Activated CD8-positive, alpha-beta T cell treated with anti-CD3 and anti-CD28 coated beads for 36 hours (primary cell): ENCODE measurements around the gene C4B. TPM values are rescaled to one million over a fixed set of nuclear protein-coding genes. Genes with fewer than 3 reads are reported as not detected.
"Not testable (repeated sequence)": the region's sequence is repeated elsewhere in the genome, so short reads cannot be mapped to it uniquely, and the experiment has no call there.

Experiments used
- ATAC-seq: fragments of 200-7000 bp; cut with Tn5 transposase; one replicate; pipeline ENCODE4 v1.10.0; 2021; ENCODE audit warnings: mild to moderate bottlenecking, moderate library complexity
- CTCF ChIA-PET: fragments of 350-600 bp; sonication (Branson Sonifier 250); formaldehyde crosslinking; loops from one replicate; lab custom pipeline; 2021; ENCODE audit warnings: antibody characterized with exemption; lab: Charles Lee
- POLR2A ChIA-PET: fragments of 350-600 bp; sonication (Branson Sonifier 250); formaldehyde crosslinking; loops from one replicate; lab custom pipeline; 2021; ENCODE audit warnings: antibody characterized with exemption; lab: Charles Lee
- DNase-seq: peaks from one replicate; pipeline ENCODE4 v3.0.0-alpha.2; 2020
- H3K27ac Mint-ChIP-seq: one replicate; pipeline ENCODE4 v1.8.0; 2021; ENCODE audit warnings: mild to moderate bottlenecking, mixed read lengths
- H3K27me3 Mint-ChIP-seq: one replicate; pipeline ENCODE4 v1.8.0; 2021; ENCODE audit warnings: mixed read lengths
- H3K36me3 Mint-ChIP-seq: one replicate; pipeline ENCODE4 v1.8.0; 2021; ENCODE audit warnings: low read depth, mixed read lengths
- H3K4me1 Mint-ChIP-seq: one replicate; pipeline ENCODE4 v1.8.0; 2021; ENCODE audit warnings: low read depth, mixed read lengths
- H3K4me3 Mint-ChIP-seq: one replicate; pipeline ENCODE4 v1.8.0; 2021; ENCODE audit warnings: mild to moderate bottlenecking, moderate library complexity, mixed read lengths
- H3K9me3 Mint-ChIP-seq: one replicate; pipeline ENCODE4 v1.8.0; 2021; ENCODE audit warnings: mixed read lengths
- intact Hi-C: fragments of 100-400 bp; cut with micrococcal nuclease; formaldehyde crosslinking; loops from one replicate; pipeline ENCODE4 v1.10.0; 2022
- total RNA-seq, 2 experiments: library from RNA; stranded (reverse); gene quantifications; one replicate each; pipeline ENCODE4 v1.2.3, GENCODE V29; 2021
- TF ChIP-seq, protein P1 (sequence below): fragments of 200-600 bp; IDR thresholded peaks from one replicate; pipeline ENCODE4 v1.8.0; 2022; ENCODE audit warnings: antibody characterized with exemption, mild to moderate bottlenecking

The C4B gene
- total RNA-seq, 2 experiments from 2014 or later, result 2.7 to 3.3 TPM

DNA sequence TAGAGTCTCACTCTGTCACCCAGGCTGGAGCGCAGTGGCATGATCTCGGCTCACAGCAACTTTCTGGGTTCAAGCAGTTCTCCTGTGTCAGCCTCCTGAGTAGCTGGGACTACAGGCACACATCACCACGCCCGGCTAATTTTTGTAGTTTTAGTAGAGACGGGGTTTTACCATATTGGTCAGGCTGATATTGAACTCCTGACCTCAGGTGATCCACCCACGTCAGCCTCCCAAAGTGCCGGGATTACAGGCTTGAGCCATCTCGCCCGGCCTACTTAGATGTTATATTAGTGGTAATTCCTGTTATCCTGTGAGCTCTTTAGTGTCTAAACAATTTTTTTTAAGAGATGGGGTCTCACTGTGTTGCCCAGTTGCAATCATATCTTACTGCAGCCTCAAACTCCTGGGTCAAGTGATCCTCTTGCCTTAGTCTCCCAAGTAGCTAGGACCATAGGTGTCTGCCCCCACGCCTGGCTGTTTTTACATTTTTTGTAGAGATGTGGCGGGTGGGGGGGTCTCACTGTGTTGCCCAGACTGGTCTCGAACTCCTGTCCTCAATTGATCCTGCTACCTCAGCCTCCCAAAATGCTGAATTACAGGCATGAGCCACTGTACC lies 36.7 kb upstream of the C4B start:
- ChIA-PET CTCF (interaction anchor here (1.8 kb wide), 1 partner anchor 26 kb away, joined by 7 read pairs; no protein-coding TSS in a partner anchor), POLR2A (interaction anchor here (0.8 kb wide), 1 partner anchor 19 kb away, joined by 3 read pairs; the partner anchor contains the start of genes NELFE and SKIC2)
- DNase-seq (no peak), ATAC-seq (no peak)
- TF ChIP-seq, protein P1, sequence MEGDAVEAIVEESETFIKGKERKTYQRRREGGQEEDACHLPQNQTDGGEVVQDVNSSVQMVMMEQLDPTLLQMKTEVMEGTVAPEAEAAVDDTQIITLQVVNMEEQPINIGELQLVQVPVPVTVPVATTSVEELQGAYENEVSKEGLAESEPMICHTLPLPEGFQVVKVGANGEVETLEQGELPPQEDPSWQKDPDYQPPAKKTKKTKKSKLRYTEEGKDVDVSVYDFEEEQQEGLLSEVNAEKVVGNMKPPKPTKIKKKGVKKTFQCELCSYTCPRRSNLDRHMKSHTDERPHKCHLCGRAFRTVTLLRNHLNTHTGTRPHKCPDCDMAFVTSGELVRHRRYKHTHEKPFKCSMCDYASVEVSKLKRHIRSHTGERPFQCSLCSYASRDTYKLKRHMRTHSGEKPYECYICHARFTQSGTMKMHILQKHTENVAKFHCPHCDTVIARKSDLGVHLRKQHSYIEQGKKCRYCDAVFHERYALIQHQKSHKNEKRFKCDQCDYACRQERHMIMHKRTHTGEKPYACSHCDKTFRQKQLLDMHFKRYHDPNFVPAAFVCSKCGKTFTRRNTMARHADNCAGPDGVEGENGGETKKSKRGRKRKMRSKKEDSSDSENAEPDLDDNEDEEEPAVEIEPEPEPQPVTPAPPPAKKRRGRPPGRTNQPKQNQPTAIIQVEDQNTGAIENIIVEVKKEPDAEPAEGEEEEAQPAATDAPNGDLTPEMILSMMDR, result no peak
- H3K9me3 Mint-ChIP-seq, result no peaks in the 10 kb centered on the region
- no peak overlapping the region for H3K4me3 Mint-ChIP-seq
- intact Hi-C loops, result no loop called here
- no peaks in the 10 kb centered on the region for H3K27me3 Mint-ChIP-seq
- H3K4me1 Mint-ChIP-seq, result peaks cover 27% of the 10 kb centered on the region
- no peak overlapping the region for H3K27ac Mint-ChIP-seq
- H3K36me3 Mint-ChIP-seq, result peaks cover 6% of the 10 kb centered on the region

GRCh38 chr6:31978831-31979230 lies 35.8 kb upstream of the C4B start:
- ATAC-seq (no peak), DNase-seq (no peak)
- intact Hi-C loops, result no loop called here
- CTCF ChIA-PET, result interaction anchor here (0.8 to 1.8 kb wide), 2 partner anchors 27 to 70 kb away, joined by 3 to 7 read pairs; no protein-coding TSS in a partner anchor
- TF ChIP-seq, protein P1, result no peak
- no peaks in the 10 kb centered on the region for H3K27me3 Mint-ChIP-seq
- no peak overlapping the region for H3K4me3 Mint-ChIP-seq
- H3K27ac Mint-ChIP-seq, result peak overlapping the region; percentile 83
- peaks cover 6% of the 10 kb centered on the region for H3K36me3 Mint-ChIP-seq
- POLR2A ChIA-PET, result no interaction called here
- peaks cover 18% of the 10 kb centered on the region for H3K4me1 Mint-ChIP-seq
- no peaks in the 10 kb centered on the region for H3K9me3 Mint-ChIP-seq

- H3K27me3 Mint-ChIP-seq, result no peaks in the 10 kb centered on the region
- peak overlapping the region; percentile 83 for H3K27ac Mint-ChIP-seq
- no peak overlapping the region for H3K4me3 Mint-ChIP-seq
- TF ChIP-seq, protein P1, result no peak
- DNase-seq (no peak), ATAC-seq (no peak)
- no peaks in the 10 kb centered on the region for H3K9me3 Mint-ChIP-seq
- CTCF ChIA-PET, result interaction anchor here (0.8 to 1.8 kb wide), 2 partner anchors 27 to 69 kb away, joined by 3 to 7 read pairs; no protein-coding TSS in a partner anchor
- H3K4me1 Mint-ChIP-seq, result peaks cover 15% of the 10 kb centered on the region
- intact Hi-C loops, result no loop called here
- POLR2A ChIA-PET, result no interaction called here
- H3K36me3 Mint-ChIP-seq, result peaks cover 6% of the 10 kb centered on the region
Observed at GRCh38 chr6:31979238-31979898, 35.2 kb upstream of the C4B start.

DNA sequence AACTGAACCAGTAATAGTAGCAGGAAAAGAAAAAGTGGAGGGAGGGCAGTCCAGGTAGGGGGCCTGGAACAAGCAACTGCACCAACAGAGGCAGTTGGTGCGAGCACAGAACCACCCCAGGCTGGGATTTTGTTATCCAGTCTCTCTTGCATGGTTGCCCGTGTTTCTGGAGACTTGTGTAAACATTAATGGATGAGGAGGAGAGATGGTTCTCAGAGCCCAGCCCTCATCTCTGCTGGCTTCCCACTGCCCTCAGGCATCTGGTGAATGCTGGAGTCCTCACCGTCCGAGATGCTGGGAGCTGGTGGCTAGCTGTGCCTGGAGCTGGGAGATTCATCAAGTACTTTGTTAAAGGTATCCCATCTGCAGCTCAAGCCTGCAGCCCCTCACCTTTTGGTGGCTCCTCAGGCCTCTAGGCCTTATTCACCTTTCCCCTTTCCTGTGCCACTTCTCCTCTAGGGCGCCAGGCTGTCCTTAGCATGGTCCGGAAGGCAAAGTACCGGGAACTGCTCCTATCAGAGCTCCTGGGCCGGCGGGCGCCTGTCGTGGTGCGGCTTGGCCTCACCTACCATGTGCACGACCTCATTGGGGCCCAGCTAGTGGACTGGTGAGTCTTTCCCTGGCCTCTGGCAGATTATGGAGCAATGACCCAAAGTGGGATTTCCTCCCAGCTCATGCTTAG lies 34.3 kb upstream of the C4B start:
- peak overlapping the region; percentile 83 for H3K27ac Mint-ChIP-seq
- DNase-seq, CTCF ChIA-PET, intact Hi-C loops, H3K36me3 Mint-ChIP-seq, H3K9me3 Mint-ChIP-seq, ATAC-seq, POLR2A ChIA-PET, H3K27me3 Mint-ChIP-seq, H3K4me3 Mint-ChIP-seq: not testable (repeated sequence)
- peaks cover 13% of the 10 kb centered on the region for H3K4me1 Mint-ChIP-seq

GRCh38 chr6:31980998-31981397 lies 33.6 kb upstream of the C4B start:
- H3K27me3 Mint-ChIP-seq, intact Hi-C loops, DNase-seq, H3K36me3 Mint-ChIP-seq, H3K9me3 Mint-ChIP-seq, POLR2A ChIA-PET, H3K27ac Mint-ChIP-seq, ATAC-seq, CTCF ChIA-PET, H3K4me3 Mint-ChIP-seq: not testable (repeated sequence)
- H3K4me1 Mint-ChIP-seq, result peaks cover 13% of the 10 kb centered on the region

DNA sequence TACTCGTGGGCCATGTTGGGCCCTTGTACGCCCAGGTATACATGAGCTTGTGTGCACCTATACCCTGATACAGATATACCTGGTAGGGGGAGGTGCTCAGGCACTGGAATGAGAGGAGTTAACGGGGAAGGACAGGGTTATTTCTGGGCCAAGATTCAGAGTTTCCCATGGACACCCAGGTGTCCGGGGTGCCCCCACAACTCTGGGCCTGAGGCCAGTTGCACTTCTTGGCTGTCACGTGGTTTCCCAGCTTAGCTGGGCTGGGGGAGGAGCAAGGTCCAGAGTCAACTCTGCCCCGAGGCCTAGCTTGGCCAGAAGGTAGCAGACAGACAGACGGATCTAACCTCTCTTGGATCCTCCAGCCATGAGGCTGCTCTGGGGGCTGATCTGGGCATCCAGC lies 32.9 kb upstream of the C4B start, which contains the start of gene C4A:
Gene C4A (plus strand): TSS at position 314 of the 400 bp plus-strand sequence. CDS start 51 bp downstream, at position 365.
- ATAC-seq, result not testable (repeated sequence)
- peaks cover 13% of the 10 kb centered on the region for H3K4me1 Mint-ChIP-seq

DNA sequence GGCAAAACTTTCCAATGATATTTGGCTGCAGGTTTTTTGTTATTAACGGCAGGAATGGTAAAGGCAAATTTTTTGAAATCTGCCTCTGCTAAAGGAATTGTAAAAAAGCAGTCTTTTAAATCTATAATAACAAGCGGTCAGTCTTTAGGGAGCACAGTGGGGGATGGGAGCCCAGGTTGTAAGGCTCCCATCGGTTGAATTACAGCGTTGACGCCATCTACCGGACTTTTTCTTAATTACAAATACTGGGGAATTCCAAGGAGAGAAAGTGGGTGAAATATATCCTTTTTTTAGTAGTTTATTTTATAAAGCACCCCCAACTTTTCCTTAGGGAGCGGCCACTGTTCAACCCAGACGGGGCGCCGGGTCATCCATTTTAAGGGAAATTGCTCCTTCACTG lies 25.2 kb upstream of the C4B start:
- H3K27ac Mint-ChIP-seq, H3K9me3 Mint-ChIP-seq, H3K4me3 Mint-ChIP-seq, ATAC-seq, intact Hi-C loops, H3K27me3 Mint-ChIP-seq, CTCF ChIA-PET, DNase-seq, POLR2A ChIA-PET, H3K36me3 Mint-ChIP-seq, H3K4me1 Mint-ChIP-seq: not testable (repeated sequence)

More for the DNA sequence above, 32.9 kb upstream of the C4B start, which contains the start of gene C4A:
- H3K27ac Mint-ChIP-seq, H3K4me3 Mint-ChIP-seq, intact Hi-C loops, POLR2A ChIA-PET, CTCF ChIA-PET, H3K27me3 Mint-ChIP-seq, H3K36me3 Mint-ChIP-seq, H3K9me3 Mint-ChIP-seq, DNase-seq: not testable (repeated sequence)

- intact Hi-C loops, H3K27ac Mint-ChIP-seq, H3K4me3 Mint-ChIP-seq, H3K27me3 Mint-ChIP-seq, H3K36me3 Mint-ChIP-seq, POLR2A ChIA-PET, H3K9me3 Mint-ChIP-seq, CTCF ChIA-PET, H3K4me1 Mint-ChIP-seq, DNase-seq, ATAC-seq: not testable (repeated sequence)
Observed at GRCh38 chr6:31994421-31994820, 20.2 kb upstream of the C4B start.
